HG03469 (cell line): ENCODE measurements around the gene ECE1.

Experiments
- ATAC-seq: cut with Tn5 transposase; IDR thresholded peaks from one replicate; pipeline ENCODE4 v1.9.1; 2021; ENCODE audit warnings: mild to moderate bottlenecking, moderate library complexity, moderate number of reproducible peaks; ENCODE audit not compliant: unreplicated experiment

Gene ECE1

GRCh38 chr1:21308847-21309652 is 18.8 kb upstream of the ECE1 start:
- ATAC-seq = no peak

DNA sequence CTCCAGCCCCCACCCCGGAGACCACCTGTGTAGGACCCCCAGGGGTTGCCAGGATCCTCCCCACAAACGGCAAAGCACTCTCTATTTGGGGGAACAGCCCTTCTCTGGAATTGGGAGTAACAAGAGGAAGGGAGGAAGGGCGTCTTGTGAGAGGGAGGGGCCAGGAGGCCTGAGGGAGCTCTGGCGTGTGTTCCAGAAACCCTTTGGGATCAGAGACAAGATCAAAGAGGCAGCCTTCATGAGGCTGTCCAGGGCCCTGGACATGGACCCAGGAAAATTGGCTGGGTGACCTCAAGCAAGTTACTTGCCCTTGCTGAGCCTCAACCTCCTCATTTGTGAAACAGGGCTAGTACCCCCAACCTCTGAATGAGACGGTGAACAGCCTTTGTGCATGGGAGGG is 18.1 kb upstream of the ECE1 start:
- ATAC-seq = no peak

DNA sequence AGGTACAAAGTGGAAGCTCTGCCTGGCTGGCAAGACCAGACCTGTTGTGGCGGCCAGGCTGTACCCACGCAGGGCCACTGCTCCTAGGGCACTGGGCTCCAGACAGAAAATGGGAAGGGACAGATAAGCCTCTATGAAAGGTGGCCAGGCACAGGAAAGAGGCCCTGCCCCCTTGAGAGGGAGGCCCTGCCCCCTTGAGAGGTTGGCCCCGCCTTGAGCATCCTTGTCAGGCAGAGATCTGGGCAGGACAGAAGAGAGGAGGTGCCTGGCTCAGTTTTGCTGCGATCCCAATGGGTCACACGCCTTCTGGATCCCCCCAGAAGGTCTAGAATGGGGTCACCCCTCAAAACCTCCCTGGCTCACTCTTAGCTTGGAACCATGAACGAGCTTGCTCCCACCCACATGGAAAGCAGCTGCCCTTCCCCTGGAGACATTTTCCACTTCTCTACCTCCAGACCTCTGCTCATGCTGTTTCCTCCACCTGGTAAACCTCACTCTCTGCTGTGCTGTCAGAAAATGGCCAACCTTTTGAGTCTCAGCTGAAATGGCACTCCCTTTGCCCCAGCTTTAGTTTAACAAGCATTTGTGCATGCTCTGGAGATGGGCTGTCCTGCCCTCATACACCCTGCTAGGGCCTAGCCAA is 17.5 kb upstream of the ECE1 start:
- no peak for ATAC-seq

DNA sequence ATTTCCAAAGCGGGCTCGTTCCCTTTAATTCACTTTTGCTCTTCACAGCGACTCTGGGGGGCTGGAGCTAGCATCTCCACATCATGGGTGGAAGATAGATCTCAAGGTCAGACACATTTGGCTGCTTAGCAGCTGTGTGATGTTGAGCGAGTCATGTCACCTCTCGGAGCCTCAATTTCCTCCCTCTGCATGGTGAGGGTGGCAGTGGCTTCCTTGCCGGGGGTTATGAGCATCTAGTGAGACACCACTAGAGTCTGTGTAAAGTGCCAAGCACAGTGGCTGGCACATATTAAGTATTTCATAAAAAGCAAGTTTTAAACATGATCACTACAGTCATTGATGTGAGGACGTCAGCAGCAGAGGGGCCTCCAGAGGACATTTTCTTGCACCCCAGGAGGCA is 16.9 kb upstream of the ECE1 start:
- no peak for ATAC-seq

DNA sequence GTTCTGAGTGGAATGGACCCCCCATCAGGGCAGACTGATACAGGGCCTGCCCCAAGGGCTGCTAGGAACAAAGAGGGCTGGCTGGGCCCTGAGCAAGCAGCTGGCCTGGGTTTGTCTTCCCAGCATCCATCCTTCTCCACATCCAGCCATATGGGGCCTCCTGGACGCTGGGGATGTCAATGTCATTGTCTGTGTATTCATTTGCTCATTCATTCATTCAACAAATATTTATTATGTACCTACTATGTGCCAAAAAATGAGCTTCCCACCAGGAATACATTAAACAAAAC is 15.6 kb upstream of the ECE1 start:
- ATAC-seq = no peak

DNA sequence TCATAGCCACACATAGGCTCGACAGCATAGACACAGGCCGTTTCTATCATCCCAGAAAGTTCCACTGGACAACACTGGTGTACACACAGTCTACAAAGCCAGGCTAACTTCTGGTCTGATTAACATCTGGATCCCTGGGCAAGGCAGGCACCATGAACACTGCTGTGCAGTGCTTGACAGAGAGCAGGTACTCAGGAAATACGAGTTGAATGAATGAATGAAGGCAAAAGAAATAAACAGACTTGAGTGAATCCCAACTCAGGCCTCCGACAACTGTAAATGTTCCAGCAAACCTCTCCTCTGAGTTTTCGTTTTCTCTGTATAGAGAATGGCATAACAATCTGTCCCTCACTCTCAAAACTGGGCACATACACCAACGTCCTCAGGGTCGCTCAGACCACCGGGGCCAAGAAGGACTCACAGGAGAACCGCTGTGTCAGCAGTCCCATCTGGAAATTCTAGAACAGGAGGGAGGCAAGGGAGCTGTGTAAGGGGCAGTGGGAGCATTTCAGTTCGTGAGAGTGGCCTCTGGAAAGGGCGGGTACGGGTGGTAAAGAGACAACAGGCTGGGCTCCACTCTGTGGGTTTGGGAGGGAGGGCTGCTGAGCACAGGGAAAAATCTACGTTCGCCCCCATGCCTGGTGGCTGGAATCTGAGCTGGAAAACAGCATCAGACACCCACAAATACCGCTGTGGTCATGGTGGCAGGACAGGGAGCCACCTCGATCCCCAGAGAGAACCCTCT is 15.1 kb upstream of the ECE1 start:
- no peak for ATAC-seq

DNA sequence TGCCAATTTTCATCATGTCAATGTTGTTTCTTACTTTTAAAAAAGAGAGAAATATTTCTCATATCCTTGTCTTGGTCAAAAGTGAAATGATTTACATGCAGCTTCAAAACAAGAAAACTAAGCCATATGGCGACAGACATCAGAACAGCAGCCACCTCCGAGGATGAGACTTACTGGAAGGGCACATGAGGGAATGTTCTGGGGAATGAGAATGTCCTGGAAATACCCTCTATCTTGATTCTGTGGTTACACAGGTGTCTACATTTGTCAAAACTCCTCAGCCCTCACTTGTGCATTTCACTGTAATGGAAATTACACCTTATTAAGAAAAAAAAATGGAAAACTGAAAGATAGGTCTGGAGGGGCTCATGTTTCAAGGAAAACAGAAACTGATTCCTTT is 14.2 kb upstream of the ECE1 start:
- no peak for ATAC-seq

GRCh38 chr1:21302747-21303715 is 12.8 kb upstream of the ECE1 start:
- ATAC-seq = no peak

DNA sequence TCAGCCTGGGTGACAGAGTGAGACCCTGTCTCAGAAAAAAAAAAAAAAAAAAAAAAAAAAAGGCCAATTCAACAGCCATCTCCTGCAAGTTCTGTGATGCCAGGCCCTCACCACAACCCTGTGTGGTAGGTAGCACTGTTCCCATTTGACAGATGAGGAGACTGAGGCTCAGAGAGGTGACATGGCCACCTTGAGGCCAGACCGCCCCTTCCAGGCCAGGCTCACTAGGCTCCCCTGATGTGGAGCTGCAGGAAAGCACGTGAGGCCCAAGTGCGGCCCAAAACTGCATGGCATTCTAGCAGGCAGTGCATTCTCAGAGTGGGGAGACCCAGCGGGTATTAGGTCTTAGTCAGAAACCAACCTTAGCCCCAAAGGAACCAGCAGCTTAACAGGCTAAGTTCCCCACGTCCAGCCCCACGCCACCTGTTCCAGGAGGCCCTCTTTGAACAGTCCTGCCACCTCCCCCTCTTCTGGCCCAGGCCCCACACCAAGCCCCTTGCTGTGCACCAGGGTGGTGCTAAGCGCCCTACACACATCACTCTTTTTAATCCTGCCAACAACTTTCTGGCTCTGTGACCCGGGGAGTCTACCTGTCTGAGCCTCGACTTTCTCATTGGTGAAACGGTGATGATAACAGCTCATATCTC is 11.7 kb upstream of the ECE1 start:
- no peak for ATAC-seq

DNA sequence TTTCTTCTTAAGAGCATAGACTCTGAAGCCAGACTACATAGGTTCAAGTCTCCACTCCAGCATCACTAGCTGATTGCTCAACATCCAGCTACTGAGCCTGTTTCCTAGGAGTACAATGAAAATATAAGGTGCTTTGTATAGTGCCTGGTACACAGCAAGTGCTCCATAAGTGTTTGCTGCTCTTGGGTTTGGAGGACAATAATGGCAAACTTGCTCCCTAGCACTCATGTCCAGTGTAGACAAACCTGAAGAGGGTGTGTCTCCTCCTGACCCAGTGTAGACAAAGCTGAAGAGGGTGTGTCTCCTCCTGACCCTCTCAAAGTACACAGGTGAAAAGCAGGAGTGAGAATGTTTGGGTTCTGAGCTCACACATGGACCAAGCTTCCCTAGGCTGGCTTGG is 10.5 kb upstream of the ECE1 start:
- ATAC-seq = no peak

GRCh38 chr1:21299780-21300395 is 9.6 kb upstream of the ECE1 start:
- ATAC-seq = no peak

DNA sequence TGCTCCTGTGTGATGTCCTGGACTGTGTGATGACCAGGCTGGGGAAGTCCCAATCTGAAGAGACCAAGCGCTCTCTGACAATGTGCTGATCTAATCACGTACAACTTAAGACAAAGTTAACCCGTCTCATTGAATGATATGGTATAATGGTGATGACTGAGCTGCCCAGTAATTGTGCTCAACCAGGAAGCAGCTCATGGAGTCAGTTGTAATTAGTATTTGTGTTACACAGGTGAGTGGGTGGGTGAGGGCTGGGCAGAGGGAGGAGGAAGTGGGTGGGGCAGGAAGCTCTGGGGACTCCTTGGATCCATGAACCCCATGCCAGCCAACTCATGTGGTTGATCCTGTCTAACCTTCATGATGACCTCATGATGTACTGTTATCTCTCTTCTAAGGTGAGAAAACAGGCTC is 8.7 kb upstream of the ECE1 start:
- no peak for ATAC-seq

- ATAC-seq = no peak
These were observed 7.7 kb upstream of the ECE1 start for GRCh38 chr1:21297975-21298374.

DNA sequence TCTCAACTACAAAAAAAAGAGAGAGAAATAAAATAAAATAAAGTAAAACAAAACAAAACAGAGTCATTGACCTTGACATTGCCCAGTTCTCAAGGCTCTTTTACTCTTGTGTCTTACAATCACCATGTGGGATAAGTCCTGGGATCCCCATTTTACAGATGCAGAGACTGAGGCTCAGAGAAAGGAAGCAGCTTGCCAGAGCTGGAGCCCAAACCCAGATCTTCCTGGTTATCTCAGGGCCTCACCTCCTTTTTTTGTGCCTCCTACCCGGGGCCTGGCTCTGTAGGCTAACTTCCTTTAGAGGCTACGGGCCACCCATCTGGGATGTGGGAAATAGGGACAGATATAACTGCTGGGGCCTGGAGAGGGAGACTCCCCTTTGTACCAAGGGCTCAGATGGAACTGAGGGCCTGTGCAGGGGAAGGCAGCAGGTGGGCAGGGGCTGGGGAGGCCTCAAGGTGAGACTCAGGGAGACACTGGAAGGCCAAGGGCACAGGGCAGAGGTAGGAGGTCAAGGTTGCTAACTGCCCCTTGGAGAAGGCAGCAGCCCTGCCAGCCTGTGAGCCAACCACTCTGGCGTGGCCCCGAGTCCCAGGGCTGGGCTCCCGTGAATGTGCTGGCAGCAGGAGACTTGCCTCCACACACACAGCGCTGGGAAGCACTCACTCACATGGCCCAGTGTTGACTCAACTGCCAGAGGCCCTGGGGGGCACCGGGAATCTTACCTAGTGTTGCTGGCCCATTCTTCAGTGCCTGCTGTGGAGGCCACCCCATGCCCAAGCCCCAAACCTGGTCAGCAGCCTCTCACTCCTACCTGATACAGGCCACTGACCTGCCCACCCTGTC is 6.5 kb upstream of the ECE1 start:
- ATAC-seq = no peak

GRCh38 chr1:21295545-21295944 is 5.3 kb upstream of the ECE1 start:
- ATAC-seq = no peak

DNA sequence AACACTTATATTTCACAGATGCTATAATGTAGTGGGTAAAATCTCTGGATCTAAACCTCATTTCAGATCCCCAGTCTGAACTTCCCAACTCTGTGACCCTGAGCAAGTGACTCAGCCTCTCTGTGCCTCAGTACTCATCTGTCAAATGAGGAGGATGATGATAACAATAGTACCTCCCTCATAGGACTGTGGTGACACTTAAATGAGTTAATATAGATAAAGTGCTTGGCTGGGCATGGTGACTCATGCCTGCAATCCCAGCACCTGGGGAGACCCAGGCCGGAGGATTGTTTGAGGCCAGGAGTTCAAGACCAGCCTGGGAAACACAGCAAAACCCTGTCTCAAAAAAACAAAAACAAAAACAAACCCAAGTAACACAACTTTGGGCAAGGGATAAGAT is 4.7 kb upstream of the ECE1 start:
- ATAC-seq = peak; percentile 3

DNA sequence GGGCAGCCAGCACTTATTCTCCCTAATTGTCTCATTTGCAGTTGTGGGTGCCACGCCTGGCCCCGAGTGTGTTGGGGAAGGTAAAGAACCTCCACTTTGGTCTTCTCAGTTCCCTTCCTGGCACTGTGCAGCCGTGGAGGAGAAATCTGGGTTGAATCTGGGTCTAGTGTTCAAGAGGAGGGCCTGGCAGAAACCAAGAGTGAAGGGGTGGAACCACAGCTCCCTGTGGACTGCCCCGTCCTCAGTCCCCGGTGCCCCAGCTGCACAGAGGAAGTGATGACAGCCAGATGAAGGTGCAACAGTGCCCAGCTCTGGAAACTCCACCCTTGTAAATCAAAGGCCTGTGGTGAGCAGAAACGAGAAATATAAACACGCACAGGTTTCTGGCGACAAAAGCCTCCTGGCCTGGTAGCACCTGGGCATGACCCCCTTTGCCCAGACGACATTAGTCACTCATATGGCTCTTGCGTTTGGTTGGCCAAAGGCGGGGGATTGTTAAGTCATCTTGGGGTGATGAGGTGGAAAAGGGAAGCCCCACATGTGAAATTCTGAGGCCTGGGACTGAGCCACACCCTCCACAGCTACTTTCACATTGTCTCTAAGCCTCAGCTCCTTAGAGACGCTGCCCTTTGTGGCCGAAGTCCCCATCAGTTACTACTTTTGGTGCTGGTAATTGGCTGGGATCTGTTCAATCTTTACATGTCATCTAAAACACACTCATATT is 4.2 kb upstream of the ECE1 start:
- peak; percentile 42 for ATAC-seq

- ATAC-seq = no peak
These were observed 3.4 kb upstream of the ECE1 start for GRCh38 chr1:21293537-21294265.
